Esophagus squamous epithelium (tissue), 4 donors: Measurements from ENCODE around the gene CCDC50.

Experiments
- CTCF ChIP-seq, 6 experiments: fragments of 450-650 bp in 4 of 6; fragments of 200-600 bp in 2 of 6; sonication (generic) in 2 of 6; IDR thresholded peaks; one replicate each; pipeline ENCODE4 v1.5.1; 2016 to 2019; ENCODE audit warnings: antibody characterized with exemption in 6 of 6, mild to moderate bottlenecking in 4 of 6, moderate library complexity in 4 of 6
- POLR2A ChIP-seq, 4 donors: fragments of 450-650 bp; IDR thresholded peaks; one replicate each; pipeline ENCODE4 v1.6.1; 2017; ENCODE audit warnings: antibody characterized with exemption in 4 of 4, mild to moderate bottlenecking in 4 of 4, moderate library complexity in 3 of 4

- TF ChIP-seq CTCF (IDR thresholded peaks at IDR 0.05) (peak in 3 of 6 experiments; percentile 17 to 31 (median 24)), POLR2A (IDR thresholded peaks at IDR 0.05) (no peak)
Observed at GRCh38 chr3:191388823-191389222, 59.6 kb downstream of the CCDC50 start.
